GM12878 (cell line): ENCODE results near the gene KCNMB2. TPM values are rescaled to one million over a fixed set of nuclear protein-coding genes. Genes with fewer than 3 reads are reported as not detected.

Source experiments
- ATAC-seq: fragments of 200-7000 bp; cut with Tn5 transposase; 3 replicates; pipeline ENCODE4 v1.9.1; 2020; ENCODE audit warnings: mild to moderate bottlenecking, moderate library complexity
- BruUV-seq: library from RNA; stranded (reverse); fragments of 400-500 nt; replicated peaks from 2 replicates; lab custom pipeline; 2021; lab: Mats Ljungman, UMichigan
- CTCF ChIA-PET: fragments of 300-600 bp; sonication (Branson Sonifier 250); formaldehyde crosslinking; extraction: SDS; loops from one replicate; lab custom pipeline; 2021; ENCODE audit warnings: inconsistent platforms; lab: Yijun Ruan, JAX
- POLR2A ChIA-PET: fragments of 350-600 bp; formaldehyde crosslinking; extraction: SDS; loops from one replicate; lab custom pipeline; 2021; ENCODE audit warnings: inconsistent platforms; lab: Charles Lee
- RAD21 ChIA-PET: fragments of 300-600 bp; sonication (Branson Sonifier 250); formaldehyde crosslinking; loops from one replicate; lab custom pipeline; 2023; ENCODE audit warnings: antibody characterized with exemption; ENCODE audit not compliant: unreplicated experiment; lab: Charles Lee
- SMC1A ChIA-PET: fragments of 300-600 bp; sonication (Branson Sonifier 250); formaldehyde crosslinking; loops from one replicate; lab custom pipeline; 2023; ENCODE audit not compliant: unreplicated experiment, uncharacterized antibody; lab: Charles Lee
- DNase-seq: peaks from one replicate; pipeline ENCODE4 v3.0.0-alpha.2; 2011; ENCODE audit warnings: low read depth, low spot score
- FAIRE-seq: peaks from 3 replicates; lab custom pipeline; 2011; peaks lifted over from hg19 to GRCh38; lab: Jason Lieb, UNC
- H2AFZ ChIP-seq: 2 replicates; pipeline ENCODE4 v1.6.0; 2011; ENCODE audit warnings: low read depth, low read length, control low read depth; ENCODE audit not compliant: control insufficient read depth
- H3K27ac ChIP-seq: 2 replicates; pipeline ENCODE4 v1.5.1; 2011; ENCODE audit warnings: control low read depth; ENCODE audit not compliant: control insufficient read depth, insufficient read depth
- H3K27me3 ChIP-seq, 2 experiments: replicated peaks in 1 of 2; 2 replicates each; pipeline versions ENCODE4 v1.6.0 to v1.6.1; 2011; ENCODE audit warnings: low read length in 1 of 2; ENCODE audit not compliant: control insufficient read depth in 2 of 2, insufficient read depth in 2 of 2
- H3K36me3 ChIP-seq, 2 experiments: 2 replicates each; pipeline ENCODE4 v1.5.1; 2011; ENCODE audit warnings: low read length in 1 of 2; ENCODE audit not compliant: control insufficient read depth in 2 of 2, insufficient read depth in 2 of 2
- H3K4me1 ChIP-seq: 2 replicates; pipeline ENCODE4 v1.6.1; 2011; ENCODE audit warnings: mild to moderate bottlenecking, low read length, moderate library complexity, mixed read lengths; ENCODE audit not compliant: control insufficient read depth, insufficient read depth
- H3K4me2 ChIP-seq: 2 replicates; pipeline ENCODE4 v1.6.0; 2011; ENCODE audit warnings: control low read depth; ENCODE audit not compliant: control insufficient read depth, insufficient read depth
- H3K4me3 ChIP-seq: fragments of 200-600 bp; sonication (generic); 2 replicates; pipeline ENCODE4 v1.5.1; 2016
- H3K79me2 ChIP-seq: 2 replicates; pipeline ENCODE4 v1.6.0; 2011; ENCODE audit warnings: low read length; ENCODE audit not compliant: control insufficient read depth, insufficient read depth
- H3K9ac ChIP-seq: 2 replicates; pipeline ENCODE4 v1.8.0; 2011; ENCODE audit warnings: low read length, control low read depth, mixed read lengths; ENCODE audit not compliant: control insufficient read depth, insufficient read depth
- H3K9me3 ChIP-seq: replicated peaks from 3 replicates; pipeline ENCODE4 v1.5.1; 2011; ENCODE audit warnings: mild to moderate bottlenecking, low read length; ENCODE audit not compliant: control insufficient read depth, insufficient read depth
- H4K20me1 ChIP-seq: 2 replicates; pipeline ENCODE4 v1.6.0; 2011; ENCODE audit not compliant: control insufficient read depth, insufficient read depth
- BCLAF1 ChIP-seq: fragments of 450-650 bp; IDR thresholded peaks from 2 replicates; pipeline ENCODE4 v1.6.1; 2017; ENCODE audit warnings: antibody characterized with exemption, mild to moderate bottlenecking, moderate library complexity
- E4F1 ChIP-seq: fragments of 450-650 bp; IDR thresholded peaks from 2 replicates; pipeline ENCODE4 v1.6.1; 2018; ENCODE audit warnings: borderline replicate concordance, mild to moderate bottlenecking; ENCODE audit not compliant: partially characterized antibody
- EED ChIP-seq: sonication (generic); IDR thresholded peaks from 2 replicates; pipeline ENCODE4 v1.6.1; 2016; ENCODE audit warnings: antibody characterized with exemption, low read depth
- JUND ChIP-seq: IDR thresholded peaks from 2 replicates; pipeline ENCODE4 v1.6.1; 2012; ENCODE audit warnings: low read depth, mild to moderate bottlenecking, low read length, improper control_type of control experiment, moderate library complexity
- MAX ChIP-seq: IDR thresholded peaks from 2 replicates; pipeline ENCODE4 v1.6.1; 2012; ENCODE audit warnings: low read depth, low read length, improper control_type of control experiment
- NFYB ChIP-seq: IDR thresholded peaks from 2 replicates; pipeline ENCODE4 v1.6.1; 2011; ENCODE audit warnings: low read depth, mild to moderate bottlenecking, low read length, improper control_type of control experiment, moderate library complexity; ENCODE audit not compliant: insufficient read depth
- RB1 ChIP-seq: fragments of 450-650 bp; formaldehyde crosslinking; IDR thresholded peaks from 2 replicates; pipeline ENCODE4 v1.6.1; 2017; ENCODE audit warnings: mild to moderate bottlenecking, borderline replicate concordance
- SMAD5 ChIP-seq: IDR thresholded peaks from 2 replicates; pipeline ENCODE4 v1.6.1; 2016; ENCODE audit warnings: antibody characterized with exemption, low read depth
- SRF ChIP-seq, 2 experiments: IDR thresholded peaks; 2 replicates each; pipeline ENCODE4 v1.6.1; 2011; ENCODE audit warnings: low read depth in 2 of 2, low read length in 2 of 2, mild to moderate bottlenecking in 1 of 2, moderate library complexity in 1 of 2
- USF1 ChIP-seq: IDR thresholded peaks from 2 replicates; pipeline ENCODE4 v1.6.1; 2011; ENCODE audit warnings: borderline replicate concordance, low read depth, mild to moderate bottlenecking, moderate library complexity, mixed read lengths, low read length; ENCODE audit not compliant: insufficient read depth; ENCODE audit errors: extremely low read length
- ZBTB40 ChIP-seq: fragments of 450-650 bp; IDR thresholded peaks from 2 replicates; pipeline ENCODE4 v1.6.1; 2016; ENCODE audit warnings: mild to moderate bottlenecking, moderate library complexity, borderline replicate concordance
- ZNF24 ChIP-seq: fragments of 450-650 bp; IDR thresholded peaks from 2 replicates; pipeline ENCODE4 v1.6.1; 2017; ENCODE audit warnings: antibody characterized with exemption, mild to moderate bottlenecking
- ZNF384 ChIP-seq: IDR thresholded peaks from 2 replicates; pipeline ENCODE4 v1.6.1; 2012; ENCODE audit warnings: low read depth, mild to moderate bottlenecking, low read length, improper control_type of control experiment, borderline replicate concordance
- WGBS: methylation state at CpG from one replicate; pipeline ENCODE4 v1.1.6; 2016; ENCODE audit warnings: low lambda C conversion rate; ENCODE audit not compliant: insufficient replicate concordance, insufficient coverage; ENCODE audit errors: missing lambda C conversion rate; 5-methylcytosine and 5-hydroxymethylcytosine counted together
- in situ Hi-C: fragments of 300-500 bp; cut with MboI; formaldehyde crosslinking; loops from 9 replicates; pipeline ENCODE4 v1.14.3; 2018; ENCODE audit warnings: mixed read lengths
- intact Hi-C: fragments of 100-400 bp; cut with micrococcal nuclease; formaldehyde crosslinking; loops from one replicate; pipeline ENCODE4 v1.14.2; 2022; ENCODE audit not compliant: unreplicated experiment
- polyA plus RNA-seq, 11 experiments: library from polyadenylated mRNA; depleted of rRNA in 4 of 11; unstranded in 6 of 11; stranded (reverse) in 5 of 11; fragments of >200 nt; fragmentation: Nextera tagmentation in 4 of 11; fragmentation: Illumina TruSeq in 1 of 11; extraction: Ambion mirVana in 4 of 11; extraction: Trizol in 1 of 11; gene quantifications; 1 replicate in 1 of 11; 2 replicates in 10 of 11; pipeline versions ENCODE4 v1.2.1 to v1.2.3, GENCODE V29; 2011 to 2016; ENCODE audit warnings: inconsistent platforms in 2 of 11, missing spikeins in 2 of 11, low read depth in 1 of 11
- total RNA-seq, 4 experiments: library from RNA; depleted of rRNA in 3 of 4; stranded (reverse); fragments of >200 nt in 3 of 4; fragmentation: Illumina TruSeq in 1 of 4; extraction: Trizol in 1 of 4; gene quantifications; 2 replicates each; pipeline versions ENCODE4 v1.2.1 to v1.2.3, GENCODE V29; 2013 to 2021

The KCNMB2 gene
- total and polyA plus RNA-seq, 10 of the 15 experiments (the other 5 are each of a cell fraction or from before 2014, with no cell fraction given): 0.22 to 18.8 (median 11.0) TPM

- ChIA-PET RAD21 (no interaction called here), CTCF (no interaction called here), POLR2A (no interaction called here), SMC1A (interaction anchor here (1.4 kb wide), 1 partner anchor 24 kb away, joined by 5 read pairs; no protein-coding TSS in a partner anchor)
- Histone ChIP-seq H3K9me3 (no peaks in the 10 kb centered on the region), H3K36me3 (no peaks in the 10 kb centered on the region), H3K27me3 (no peaks in the 10 kb centered on the region), H3K4me3 (no peak overlapping the region), H3K4me1 (no peaks in the 10 kb centered on the region), H3K27ac (no peak overlapping the region), H3K79me2 (no peaks in the 10 kb centered on the region), H3K4me2 (no peak overlapping the region), H4K20me1 (no peaks in the 10 kb centered on the region), H2AFZ (no peak overlapping the region), H3K9ac (no peak overlapping the region)
- 50% methylated on average over 3 of the region's 3 CpGs for WGBS
- in situ Hi-C loops (no loop called here), intact Hi-C loops (no loop called here)
- DNase-seq (no peak), FAIRE-seq (no peak), ATAC-seq (no peak)
- no TSS peak for BruUV-seq
- no peak for TF ChIP-seq BCLAF1
- no peak for TF ChIP-seq EED
- no peak for TF ChIP-seq SMAD5
- TF ChIP-seq JUND: no peak
- TF ChIP-seq ZBTB40: no peak
- no peak for TF ChIP-seq NFYB
- TF ChIP-seq ZNF24: no peak
- TF ChIP-seq RB1: no peak
- TF ChIP-seq USF1: no peak
- TF ChIP-seq MAX: no peak
- no peak for TF ChIP-seq ZNF384
- TF ChIP-seq SRF (IDR thresholded peaks at IDR 0.05; ENCODE audit: low read depth in 2 of 2, low read length in 2 of 2): no peak
- no peak for TF ChIP-seq E4F1
Observed at GRCh38 chr3:178487752-178488151, 48.5 kb upstream of the KCNMB2 start.
